GM21381 (cell line): ENCODE results near the gene FAM98C.
"Not testable (repeated sequence)": the region's sequence is repeated elsewhere in the genome, so short reads cannot be mapped to it uniquely, and the experiment has no call there.

Source experiments
- ATAC-seq: cut with Tn5 transposase; IDR thresholded peaks from one replicate; pipeline ENCODE4 v1.9.1; 2021; ENCODE audit warnings: mild to moderate bottlenecking, moderate library complexity; ENCODE audit not compliant: unreplicated experiment

The FAM98C gene

DNA sequence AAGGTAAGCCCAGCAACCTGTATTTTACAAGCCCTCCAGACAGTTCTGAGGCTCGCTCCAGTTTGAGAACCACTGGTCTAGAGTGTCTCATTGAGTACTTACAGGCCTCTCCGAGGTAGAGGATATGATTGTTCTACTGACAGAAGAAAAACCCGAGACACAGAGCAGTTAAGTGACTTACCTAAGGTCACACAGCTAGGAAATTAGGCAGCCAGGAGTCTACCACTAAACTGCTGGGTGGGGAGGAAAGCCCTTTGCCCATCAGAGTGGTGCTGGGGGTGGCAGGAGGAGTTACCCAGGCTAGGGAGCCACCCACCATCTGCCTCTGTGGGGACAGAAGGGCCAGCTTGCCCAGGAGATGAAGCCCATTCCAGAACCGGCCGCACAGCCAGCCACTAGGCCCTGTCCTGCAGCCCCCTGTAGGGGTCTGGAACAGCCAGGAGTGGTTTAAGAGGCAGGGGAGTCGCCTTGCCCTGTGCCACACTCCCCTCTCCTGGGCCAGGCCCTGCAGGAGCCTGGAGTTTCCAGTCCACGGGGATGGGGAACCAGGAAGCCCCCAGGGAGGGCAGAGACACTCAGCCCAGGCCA, 22.4 kb downstream of the FAM98C start:
- ATAC-seq, result no peak

- ATAC-seq, result no peak
These were observed 23.0 kb downstream of the FAM98C start, which contains the start of gene RASGRP4 for GRCh38 chr19:38425810-38426466. TSS of gene RASGRP4 (minus strand) at chr19:38426219. CDS start at chr19:38426091, 128 bp downstream.

GRCh38 chr19:38427035-38427677, 24.3 kb downstream of the FAM98C start:
- not testable (repeated sequence) for ATAC-seq

DNA sequence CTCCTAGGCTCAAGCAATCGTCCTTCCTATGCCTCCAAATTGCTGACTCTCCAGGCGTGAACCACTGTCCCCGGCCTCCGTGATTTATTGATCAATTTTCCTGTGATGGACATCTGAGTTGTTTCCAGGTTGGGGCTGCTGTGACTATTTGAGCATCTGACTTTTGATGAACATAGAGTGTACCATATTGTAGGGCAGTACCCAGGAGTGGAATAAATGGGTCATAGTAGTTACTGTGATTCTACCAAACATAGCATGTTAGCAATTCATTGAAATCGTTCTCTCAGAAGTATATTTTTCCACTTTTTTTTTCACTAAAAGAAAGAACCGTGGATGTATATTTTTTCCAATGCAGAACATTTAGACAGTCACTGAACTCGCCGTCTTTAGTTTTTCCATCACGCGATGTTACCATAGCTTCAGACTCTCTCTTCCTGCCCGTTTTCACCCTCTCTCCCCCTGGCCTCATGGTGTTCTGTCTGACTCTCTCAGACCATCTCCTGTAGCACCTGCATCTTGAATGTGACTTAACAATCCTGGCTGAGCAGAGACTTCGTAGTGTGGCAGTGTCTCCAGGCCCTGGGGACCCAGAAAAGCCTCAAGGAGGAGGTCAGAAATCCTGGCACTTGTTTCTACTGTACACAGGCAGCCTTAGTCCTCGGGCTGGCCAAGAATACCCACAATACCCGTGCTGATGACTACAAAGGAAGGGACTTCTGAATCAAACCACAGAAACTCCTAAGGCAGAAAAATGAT, 26.3 kb downstream of the FAM98C start:
- ATAC-seq, result no peak

- ATAC-seq, result no peak
These were observed 26.9 kb downstream of the FAM98C start for GRCh38 chr19:38429811-38430156.

DNA sequence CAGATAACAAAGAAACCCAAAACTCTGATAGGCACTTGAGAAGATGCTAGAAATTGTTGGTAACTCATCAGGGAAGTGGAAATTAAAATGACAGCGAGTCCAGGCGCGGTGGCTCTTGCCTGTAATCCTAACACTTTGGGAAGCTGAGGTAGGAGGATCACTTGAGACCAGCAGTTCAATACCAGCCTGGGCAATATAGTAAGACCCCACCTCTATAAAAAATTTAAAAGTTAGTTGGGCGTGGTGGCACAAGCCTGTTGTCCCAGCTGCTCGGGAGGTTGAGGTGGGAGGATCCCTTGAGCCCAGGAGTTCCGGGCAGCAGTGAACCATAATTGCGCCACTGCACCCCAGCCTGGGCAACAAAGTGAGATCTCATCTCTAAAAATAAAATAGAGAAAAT, 28.0 kb downstream of the FAM98C start:
- no peak for ATAC-seq

DNA sequence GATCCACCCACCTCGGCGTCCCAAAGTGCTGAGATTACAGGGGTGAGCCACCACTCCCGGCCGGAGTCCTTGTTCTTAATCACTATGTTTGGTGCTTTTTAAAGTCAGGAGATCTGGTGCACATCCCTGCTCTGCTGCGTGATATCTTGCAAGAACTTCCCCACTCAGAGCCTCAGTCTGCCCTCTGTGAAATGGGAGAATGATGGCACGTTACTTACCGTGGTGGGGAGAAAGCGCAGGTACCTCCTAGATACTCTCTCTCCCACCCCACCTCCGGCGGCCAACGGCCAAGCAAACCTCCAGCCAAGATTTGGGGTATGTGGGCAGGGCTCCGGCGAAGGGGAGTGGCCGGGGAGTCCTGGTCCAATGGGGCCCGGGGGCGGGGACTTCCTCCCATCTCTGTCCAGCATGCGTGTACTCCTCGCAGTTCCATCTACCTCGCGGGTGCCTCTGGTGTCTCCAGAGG, 30.4 kb downstream of the FAM98C start, which contains the start of gene RYR1:
RYR1 (plus strand) TSS at position 424 of the 466 bp plus-strand sequence. CDS start 139 bp downstream, outside the sequence.
- ATAC-seq, result no peak

DNA sequence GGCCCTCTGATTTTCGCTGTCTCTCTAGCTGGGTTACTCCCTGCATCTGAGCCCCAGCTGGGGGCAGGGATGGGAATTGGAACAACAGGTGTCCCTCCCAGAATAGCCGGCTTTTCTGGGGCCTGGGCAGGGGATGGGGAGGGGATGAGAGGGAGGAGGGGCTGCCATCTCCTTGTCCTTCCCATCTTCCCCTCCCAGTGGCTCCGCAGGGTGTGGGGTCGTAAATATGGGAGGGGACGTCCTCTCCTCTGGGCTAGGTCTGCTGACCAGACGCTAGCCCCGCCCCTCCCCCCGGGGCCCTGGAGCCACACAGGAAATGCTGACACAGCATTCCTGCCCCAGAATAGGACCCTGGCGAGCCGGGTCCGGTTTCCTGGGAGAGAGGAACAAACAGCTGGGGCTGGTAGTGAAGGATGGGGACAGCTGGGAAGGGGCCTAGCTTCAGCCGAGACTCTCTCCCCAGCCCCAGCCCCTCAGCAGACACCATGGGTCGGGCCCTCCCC, 31.7 kb downstream of the FAM98C start:
- ATAC-seq, result no peak

GRCh38 chr19:38437295-38437694, 34.4 kb downstream of the FAM98C start:
- ATAC-seq, result no peak

DNA sequence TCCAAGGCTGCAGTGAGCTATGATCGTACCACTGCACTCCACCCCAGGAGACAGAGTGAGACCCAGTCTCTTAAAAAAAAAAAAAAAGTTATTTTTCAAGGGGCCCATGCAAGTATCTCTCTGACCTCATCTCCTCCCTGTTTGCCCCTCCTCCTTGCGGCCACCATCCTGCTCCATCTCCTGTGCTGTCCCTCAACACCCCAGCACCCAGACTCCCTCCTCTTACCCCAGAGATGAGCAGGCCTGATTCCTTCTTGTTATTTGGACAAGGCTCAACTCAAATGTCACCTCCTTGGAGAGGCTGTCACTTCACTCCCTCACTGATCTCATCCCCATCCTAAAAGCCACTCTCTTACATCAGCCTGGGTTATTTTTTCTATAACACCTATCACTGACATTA, 35.0 kb downstream of the FAM98C start:
- ATAC-seq, result no peak

DNA sequence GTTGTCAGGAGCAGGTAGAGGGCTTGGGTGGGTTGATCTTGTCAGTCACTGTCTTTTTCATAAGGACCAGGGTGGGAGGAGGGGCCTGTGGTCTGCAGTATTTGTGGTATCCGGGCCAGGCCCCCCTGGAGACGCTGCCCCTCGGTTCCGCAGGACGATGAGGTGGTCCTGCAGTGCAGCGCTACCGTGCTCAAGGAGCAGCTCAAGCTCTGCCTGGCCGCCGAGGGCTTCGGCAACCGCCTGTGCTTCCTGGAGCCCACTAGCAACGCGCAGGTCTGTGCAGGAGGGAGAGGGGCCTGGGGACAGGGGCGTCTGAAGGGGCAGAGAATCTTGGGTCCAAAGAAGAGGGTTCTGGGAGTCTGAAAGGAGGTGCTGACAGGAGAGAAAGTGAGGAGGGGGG, 37.7 kb downstream of the FAM98C start:
- ATAC-seq, result no peak

DNA sequence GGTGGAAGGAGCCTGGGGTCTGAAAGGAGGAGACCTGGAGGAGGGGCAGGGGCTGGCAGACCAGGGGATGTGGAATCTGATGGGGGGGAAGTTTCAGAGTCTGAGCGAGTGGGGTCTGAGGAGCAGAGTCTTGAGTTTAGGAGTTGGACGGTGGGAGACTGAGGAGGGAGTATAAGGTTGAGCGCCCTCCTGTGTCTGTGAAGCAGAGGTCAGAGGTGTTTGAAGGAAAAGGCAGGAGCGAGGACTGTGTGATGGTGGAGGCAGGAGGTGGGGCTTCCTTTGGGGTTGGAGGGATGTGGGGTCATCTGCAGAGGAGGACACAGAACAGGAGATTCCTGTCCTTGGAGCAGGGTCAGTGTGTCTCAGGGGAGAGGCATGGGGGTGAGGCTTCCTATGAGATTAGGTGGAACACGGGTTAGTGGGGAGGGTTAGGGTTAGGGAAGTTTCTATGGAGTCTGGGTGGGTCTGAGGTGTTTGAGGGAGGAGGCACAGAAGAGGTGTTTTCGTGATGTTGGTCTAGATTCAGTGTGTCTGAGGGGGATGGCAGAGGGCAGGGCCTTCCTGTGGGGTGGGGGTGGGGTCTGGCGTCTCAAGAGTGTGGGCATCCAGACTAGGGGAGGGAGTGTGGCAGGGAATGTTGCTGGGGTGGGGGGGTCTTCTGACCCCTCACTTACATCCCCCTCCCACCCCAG, 38.9 kb downstream of the FAM98C start:
- no peak for ATAC-seq

DNA sequence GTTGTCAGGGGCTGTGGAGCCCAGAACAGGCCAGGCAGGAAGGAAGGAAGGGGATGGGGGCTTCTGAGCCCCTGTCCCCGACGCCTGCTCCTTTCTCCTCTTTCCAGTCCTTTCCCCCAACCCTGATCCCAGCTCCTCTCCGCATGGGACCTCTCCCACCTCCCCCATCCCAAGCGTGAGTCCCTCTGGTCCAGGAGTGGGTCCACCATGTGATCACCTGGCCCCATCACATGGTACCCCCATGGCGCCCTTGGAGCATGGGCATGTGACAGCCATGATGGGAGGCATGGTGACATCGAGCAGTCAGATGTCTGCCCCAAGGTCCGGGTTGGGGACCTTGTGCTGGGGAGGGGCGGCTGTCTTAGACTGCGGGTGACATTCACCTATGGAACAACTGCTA, 39.8 kb downstream of the FAM98C start:
- no peak for ATAC-seq

DNA sequence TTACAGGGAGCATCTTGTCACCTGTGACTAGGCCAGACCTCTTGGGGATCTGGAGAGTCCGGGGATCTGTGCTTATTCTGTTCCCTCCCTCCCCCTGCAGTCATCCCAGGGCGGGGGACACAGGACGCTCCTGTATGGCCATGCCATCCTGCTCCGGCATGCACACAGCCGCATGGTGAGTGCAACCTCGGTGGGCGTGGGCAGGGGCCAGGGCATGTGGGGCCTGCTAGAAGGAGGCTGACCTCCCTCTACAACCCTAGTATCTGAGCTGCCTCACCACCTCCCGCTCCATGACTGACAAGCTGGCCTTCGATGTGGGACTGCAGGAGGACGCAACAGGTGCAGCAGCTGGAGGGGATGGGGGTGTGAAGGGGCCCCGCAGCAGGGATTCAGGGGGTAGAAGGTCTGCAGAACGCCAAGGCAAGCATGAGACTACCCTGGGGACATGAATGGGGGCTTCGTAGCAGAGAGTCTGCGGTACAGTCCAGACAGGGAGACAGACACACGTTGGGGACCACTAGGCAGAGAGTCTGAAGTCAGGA, 40.6 kb downstream of the FAM98C start:
- ATAC-seq, result no peak

- no peak for ATAC-seq
These were observed 41.1 kb downstream of the FAM98C start for GRCh38 chr19:38444026-38444425.

GRCh38 chr19:38445362-38445761, 42.5 kb downstream of the FAM98C start:
- no peak for ATAC-seq

DNA sequence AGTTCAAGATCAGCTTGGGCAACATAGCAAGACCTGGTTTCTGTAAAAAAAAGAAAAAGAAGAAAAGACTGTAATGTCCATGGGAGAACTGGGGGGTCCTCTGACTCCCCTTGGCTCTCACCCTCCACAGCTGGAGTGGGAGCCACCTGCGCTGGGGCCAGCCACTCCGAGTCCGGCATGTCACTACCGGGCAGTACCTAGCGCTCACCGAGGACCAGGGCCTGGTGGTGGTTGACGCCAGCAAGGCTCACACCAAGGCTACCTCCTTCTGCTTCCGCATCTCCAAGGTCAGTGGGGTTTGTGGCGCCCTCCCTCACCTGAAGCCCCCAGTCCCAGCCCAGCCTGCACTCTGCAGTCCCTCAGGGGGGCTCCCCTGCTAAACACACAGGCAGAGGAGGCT, 45.3 kb downstream of the FAM98C start:
- no peak for ATAC-seq

DNA sequence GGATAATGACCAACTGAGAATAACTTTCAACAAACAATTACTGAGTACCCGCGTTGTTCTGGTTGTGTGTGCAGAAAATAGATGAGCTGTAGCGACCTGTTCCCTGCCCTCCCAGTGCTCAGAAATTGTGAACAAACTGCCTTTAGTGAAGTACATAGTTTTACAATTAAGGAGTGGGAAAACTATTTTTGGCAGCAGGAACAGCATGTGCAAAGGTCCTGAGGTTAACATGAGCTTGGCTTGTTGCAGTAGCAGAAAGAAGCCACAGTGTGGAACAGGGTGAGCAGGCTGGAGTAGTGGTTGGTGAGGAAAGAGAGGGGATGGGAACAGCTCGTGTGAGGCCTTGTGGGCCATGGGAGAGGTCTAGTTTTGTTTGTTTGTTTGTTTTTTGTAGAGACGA, 46.6 kb downstream of the FAM98C start:
- ATAC-seq, result no peak

GRCh38 chr19:38451036-38451435, 48.1 kb downstream of the FAM98C start:
- ATAC-seq, result no peak

DNA sequence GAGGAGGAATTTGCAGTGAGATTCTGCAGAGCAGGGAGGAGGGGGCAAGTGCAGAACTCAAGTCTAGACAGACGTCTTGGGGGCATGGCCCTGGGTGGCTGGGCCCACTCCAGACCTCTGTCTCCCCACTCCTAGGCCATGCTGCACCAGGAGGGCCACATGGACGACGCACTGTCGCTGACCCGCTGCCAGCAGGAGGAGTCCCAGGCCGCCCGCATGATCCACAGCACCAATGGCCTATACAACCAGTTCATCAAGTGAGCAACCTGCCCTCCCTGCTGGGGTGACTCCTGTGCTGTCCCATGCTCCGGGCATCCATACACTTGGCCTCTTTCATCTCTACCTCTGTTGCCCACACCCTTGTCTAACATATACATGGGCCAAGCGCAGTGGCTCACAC, 48.7 kb downstream of the FAM98C start:
- ATAC-seq, result no peak
